ENCODE measurements around the gene IFT122.

Gene IFT122

GRCh38 chr3:129558772-129559564 is 118.9 kb downstream of the IFT122 start:
- DNase-seq (ENCODE audit: low read depth in 2 of 2) = no peak

GRCh38 chr3:129559565-129560079 is 119.6 kb downstream of the IFT122 start:
- DNase-seq (ENCODE audit: low read depth in 2 of 2) = no peak

DNA sequence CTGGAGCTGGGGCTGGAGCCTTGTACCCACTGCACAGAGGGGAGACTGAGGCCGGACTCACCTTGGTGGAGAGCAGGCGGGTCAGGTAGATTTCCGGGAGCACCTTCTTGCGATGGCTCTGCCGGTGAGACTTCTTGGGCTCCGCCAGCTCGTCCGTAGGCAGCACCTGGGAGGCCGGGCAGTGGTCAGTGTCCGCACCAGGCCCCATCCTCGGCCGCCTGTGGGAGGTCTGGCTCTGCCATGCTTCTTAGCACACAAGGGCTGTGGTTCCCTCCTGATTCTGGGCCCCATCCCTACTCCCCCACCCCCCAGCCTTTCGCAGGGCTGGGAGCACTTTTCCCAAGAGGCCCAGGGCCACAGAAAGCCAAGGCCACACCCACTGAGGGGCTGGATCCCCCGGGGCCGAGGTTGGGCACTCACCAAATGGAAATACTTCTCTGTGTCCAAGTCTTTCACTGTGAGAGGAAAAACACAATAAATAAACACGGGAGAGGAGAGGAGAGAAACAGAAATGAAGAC is 120.3 kb downstream of the IFT122 start:
- no peak for DNase-seq (ENCODE audit: low read depth in 2 of 2)

GRCh38 chr3:129560911-129561594 is 121.0 kb downstream of the IFT122 start:
- no peak for DNase-seq (ENCODE audit: low read depth in 2 of 2)

GRCh38 chr3:129561619-129562248 is 121.7 kb downstream of the IFT122 start:
- no peak for DNase-seq (ENCODE audit: low read depth in 2 of 2)

- no peak for DNase-seq (ENCODE audit: low read depth in 2 of 2)
Measured at GRCh38 chr3:129562803-129563202, 122.8 kb downstream of the IFT122 start.

DNA sequence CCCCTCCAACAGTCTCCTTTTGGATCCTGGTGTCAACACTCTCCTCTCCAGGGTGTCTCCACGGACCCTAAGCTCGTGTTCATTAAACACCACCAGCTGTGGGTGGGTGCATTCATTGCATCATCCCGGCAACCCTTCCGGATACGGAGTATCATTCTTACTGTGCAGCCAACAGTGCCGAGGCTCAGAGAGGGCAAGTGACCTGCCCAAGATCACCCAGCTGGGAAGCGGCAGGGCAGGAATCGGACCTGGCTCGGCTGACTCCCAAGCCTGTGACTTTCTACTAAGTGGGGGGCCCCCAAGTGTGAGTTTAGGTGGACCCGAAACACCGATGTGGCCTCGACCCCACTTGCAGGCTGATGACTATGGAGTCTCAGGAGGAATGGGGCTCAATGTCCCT is 123.3 kb downstream of the IFT122 start:
- DNase-seq (ENCODE audit: low read depth in 2 of 2) = no peak

- DNase-seq (ENCODE audit: low read depth in 2 of 2) = no peak
Measured at GRCh38 chr3:129563850-129564535, 124.0 kb downstream of the IFT122 start.

DNA sequence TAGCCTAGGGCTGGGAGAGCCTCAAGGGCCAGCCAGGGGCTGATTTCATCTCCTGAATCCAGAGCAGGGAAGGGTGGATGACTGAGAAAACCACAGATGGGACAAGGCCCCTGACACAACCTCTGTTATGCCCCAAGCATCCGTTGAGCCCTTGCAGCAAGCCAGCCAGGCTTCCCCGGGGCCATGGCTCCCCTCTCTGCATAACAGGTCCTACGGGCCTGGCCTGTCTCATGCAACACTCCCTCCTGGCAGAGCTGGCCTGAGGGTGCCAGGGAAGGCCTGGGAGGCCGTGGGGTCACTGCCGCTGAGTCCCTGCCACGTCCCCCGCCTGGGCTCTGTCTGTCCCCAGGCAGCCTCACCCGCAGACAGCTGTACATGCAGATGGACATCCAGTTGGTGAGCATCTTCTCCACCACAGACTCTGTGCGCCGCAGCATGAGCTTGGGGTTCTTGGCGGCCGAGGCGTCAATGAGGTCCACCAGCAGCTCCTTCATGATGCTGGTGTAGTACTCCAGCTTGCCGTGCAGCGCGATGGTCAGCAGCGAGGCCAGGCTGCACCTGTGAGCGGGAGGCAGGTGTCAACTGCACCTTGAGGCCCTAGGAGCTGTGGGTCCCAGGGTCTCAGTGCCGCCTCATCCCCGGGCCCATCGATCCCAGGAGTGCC is 125.1 kb downstream of the IFT122 start:
- DNase-seq (ENCODE audit: low read depth in 2 of 2) = no peak

- no peak for DNase-seq (ENCODE audit: low read depth in 2 of 2)
Measured at GRCh38 chr3:129565902-129566301, 125.9 kb downstream of the IFT122 start.

DNA sequence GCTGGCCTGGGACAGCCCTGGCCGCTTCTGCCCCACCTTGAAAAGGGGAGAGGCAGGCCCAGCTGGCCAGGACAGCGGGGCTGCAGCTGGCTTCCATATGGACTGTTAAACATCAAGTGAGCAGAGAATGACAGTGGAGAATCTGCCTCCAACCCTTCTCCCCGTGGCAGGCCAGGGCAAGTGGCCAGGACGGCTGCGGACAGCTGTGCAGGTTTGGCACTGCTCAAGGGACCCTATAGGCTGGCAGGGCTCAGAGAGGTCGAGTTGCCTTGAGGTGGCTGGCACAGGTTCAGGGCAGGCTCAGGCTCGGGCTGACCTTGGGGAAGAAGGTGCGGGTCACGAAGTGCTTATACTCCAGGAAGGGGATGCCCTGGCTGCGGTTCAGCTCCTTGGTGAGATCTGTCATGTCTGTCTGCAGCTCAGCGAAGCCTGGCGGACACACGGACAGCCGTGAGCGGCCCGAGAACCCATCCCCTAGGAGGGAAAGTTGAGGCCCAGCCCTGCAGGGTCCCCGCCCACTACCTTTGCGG is 127.2 kb downstream of the IFT122 start:
- no peak for DNase-seq (ENCODE audit: low read depth in 2 of 2)

DNA sequence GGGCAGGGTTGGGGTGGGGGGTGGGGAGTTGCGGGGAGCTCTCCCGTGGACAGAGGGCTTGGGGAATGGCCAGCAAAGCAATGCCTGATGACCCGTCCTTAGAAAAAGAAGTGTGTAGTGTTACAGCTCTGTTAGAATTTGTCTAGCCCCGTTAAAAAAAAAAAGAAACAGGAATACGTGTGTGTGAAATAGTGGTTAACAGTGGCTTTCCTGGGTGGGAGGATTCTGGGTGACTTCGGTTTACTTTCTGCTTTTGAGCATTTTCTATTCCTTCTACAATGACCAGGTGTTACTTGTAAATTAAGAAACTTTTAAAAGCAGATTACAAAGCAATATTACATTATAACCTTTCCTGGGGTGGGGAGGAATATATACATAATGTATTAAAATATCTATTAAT is 127.9 kb downstream of the IFT122 start:
- DNase-seq (ENCODE audit: low read depth in 2 of 2) = no peak

- no peak for DNase-seq (ENCODE audit: low read depth in 2 of 2)
Measured at GRCh38 chr3:129569856-129570255, 129.8 kb downstream of the IFT122 start.
